ENCODE measurements around the gene NELL1.

The NELL1 gene

DNA sequence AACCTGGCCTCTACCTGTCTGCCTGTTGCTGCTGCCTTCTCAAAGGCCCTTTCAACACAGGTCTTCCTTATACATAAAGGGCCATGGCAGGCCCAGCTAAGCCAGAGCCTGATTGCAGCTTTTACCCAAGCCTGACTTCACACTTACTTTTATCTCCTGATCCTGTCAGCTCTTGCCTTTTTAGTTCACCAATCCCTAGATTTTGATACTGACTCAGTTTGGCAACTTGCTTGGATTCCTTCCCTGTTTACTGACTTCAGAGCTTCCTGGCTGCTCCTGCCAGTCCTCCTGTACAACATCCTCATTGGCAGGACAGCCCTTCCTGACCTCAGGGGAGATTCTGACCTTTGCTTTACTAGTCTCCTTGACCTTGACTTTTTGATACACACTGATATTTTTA lies 195.2 kb downstream of the NELL1 start:
- FAIRE-seq, result no peak
- DNase-seq (ENCODE audit: insufficient read length, low spot score), result no peak

DNA sequence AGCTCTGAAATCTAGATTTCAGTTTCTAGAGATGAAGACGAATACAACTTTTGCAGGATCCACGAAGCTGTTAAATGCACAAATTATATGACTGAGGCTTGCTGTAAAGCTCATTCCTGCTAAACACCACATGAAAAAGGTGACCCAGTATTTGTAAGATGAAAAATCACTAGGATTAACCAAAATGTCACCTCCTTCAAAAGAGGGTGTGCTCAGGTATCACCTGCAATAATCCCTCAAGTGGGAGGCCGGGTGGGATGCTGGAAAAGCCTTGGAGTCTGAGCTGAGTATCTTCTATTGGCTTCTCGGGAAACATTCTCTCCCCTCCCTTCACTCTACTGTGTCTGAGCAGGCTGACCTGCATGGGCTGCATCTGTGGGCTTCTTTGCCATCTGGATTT lies 195.8 kb downstream of the NELL1 start:
- no peak for DNase-seq (ENCODE audit: insufficient read length, low spot score)
- FAIRE-seq, result no peak

DNA sequence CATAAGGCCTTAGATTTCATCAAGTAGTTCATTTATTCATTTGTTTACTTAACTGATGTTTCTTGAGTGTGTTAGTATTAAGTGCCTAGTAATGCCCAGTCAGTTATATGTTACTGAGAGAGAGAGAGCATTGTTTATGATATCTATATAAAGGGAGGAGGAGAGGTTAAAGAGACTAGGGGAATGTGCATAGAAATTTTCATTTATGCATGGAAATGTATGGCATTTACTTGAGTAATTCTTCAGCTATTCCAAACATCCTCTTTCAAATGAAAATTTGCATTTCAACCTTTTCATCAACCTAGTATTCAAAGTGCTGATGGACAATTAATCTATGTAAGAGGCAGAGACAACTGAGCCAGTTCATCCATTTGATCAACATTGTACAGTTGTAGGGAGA lies 199.7 kb downstream of the NELL1 start:
- no peak for FAIRE-seq
- no peak for DNase-seq (ENCODE audit: insufficient read length, low spot score)

DNA sequence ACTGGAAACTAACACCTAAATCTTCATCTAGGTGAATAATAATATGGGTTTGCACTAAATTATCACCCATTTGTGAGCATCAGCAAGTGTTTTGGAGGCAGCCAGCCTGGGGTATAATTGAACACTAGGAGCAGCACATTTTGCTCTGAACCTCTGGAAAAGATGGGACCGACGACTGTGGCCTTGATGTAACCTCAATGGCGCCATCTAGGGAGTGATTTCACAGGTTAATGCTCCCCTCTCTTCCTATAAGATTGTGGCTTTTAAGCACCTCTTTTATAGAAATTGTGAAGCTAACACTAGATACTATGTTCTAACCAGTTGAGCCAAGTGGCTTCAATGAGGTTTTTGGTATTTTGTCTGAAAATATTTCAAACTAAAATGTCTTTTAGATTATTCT lies 203.7 kb downstream of the NELL1 start:
- no peak for FAIRE-seq
- no peak for DNase-seq (ENCODE audit: insufficient read length, low spot score)

DNA sequence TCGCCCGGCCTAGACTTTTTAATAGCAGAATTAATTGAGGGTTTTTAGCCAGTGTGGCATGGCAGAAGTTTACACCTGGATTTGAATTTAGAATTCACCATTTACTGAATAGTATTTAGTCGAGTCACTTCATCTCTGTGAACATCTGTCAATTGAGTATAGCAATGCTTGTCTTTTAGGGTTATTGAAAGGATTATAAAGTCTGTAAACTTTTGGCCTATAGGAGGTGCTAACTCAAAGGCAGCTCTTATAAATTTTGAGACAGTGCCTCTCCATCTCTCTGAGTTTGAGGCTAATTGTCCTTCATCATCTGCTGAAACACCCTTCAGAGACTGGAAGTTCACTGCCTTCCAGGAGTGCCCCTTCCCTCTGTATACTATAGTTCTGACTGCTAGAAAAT lies 205.0 kb downstream of the NELL1 start:
- DNase-seq (ENCODE audit: insufficient read length, low spot score), result no peak
- FAIRE-seq, result no peak

DNA sequence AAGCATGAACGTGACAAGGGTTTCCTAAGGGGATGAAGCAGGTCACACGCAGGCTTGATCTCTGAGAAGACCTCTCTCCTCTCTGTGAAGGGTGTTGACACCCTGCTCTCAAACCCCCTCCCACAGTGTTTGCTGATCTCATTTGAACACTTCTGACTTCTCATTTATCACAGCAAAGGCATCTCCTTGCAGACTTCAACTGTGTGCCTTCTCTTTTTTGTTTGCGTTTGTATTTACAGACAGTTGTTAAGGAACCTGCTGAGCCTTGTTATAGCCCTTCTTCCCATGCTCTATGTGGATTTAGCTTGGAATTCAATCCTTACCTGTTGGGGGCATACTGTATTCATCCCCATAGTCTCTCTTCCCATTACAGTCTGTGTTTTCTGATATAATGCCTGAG lies 206.5 kb downstream of the NELL1 start:
- DNase-seq (ENCODE audit: insufficient read length, low spot score), result no peak
- FAIRE-seq, result no peak

DNA sequence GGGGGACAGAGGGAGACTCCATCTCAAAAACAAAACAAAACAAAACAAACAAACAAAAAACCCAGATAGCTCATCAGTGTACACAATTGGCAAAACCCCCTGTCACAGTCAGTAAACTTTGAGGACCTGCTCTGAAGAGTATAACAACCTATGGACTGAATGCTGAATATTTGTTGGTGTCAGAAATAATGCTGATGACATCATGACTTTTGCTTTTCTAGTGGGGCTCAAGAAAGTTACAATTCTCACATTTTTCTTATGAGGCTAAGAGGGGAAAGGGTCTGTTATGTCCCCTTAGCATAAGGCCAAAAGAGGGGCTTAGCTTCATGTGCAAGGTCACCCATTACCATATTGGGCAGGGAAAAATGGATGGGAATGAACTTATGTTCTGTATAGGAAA lies 207.4 kb downstream of the NELL1 start:
- DNase-seq (ENCODE audit: insufficient read length, low spot score) (no peak), FAIRE-seq (no peak)

DNA sequence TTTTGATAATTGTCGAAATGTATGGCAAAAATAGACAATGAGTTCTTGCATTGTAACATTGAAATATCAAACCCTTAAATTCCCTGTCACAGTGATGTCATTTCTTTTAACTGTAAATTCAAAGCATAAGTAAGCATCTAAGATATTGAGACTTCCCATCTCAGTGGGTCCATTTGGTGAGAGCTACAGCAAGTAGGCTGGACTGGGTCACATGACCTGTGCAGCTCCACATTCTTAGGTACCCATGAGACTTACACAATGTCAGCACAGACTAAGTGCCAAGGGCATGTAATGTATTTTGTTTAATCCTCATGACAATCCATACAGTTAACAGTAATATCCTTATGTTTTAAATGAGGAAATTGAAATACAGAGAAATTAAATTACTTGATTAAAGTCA lies 210.7 kb downstream of the NELL1 start:
- DNase-seq (ENCODE audit: insufficient read length, low spot score) (no peak), FAIRE-seq (no peak)

DNA sequence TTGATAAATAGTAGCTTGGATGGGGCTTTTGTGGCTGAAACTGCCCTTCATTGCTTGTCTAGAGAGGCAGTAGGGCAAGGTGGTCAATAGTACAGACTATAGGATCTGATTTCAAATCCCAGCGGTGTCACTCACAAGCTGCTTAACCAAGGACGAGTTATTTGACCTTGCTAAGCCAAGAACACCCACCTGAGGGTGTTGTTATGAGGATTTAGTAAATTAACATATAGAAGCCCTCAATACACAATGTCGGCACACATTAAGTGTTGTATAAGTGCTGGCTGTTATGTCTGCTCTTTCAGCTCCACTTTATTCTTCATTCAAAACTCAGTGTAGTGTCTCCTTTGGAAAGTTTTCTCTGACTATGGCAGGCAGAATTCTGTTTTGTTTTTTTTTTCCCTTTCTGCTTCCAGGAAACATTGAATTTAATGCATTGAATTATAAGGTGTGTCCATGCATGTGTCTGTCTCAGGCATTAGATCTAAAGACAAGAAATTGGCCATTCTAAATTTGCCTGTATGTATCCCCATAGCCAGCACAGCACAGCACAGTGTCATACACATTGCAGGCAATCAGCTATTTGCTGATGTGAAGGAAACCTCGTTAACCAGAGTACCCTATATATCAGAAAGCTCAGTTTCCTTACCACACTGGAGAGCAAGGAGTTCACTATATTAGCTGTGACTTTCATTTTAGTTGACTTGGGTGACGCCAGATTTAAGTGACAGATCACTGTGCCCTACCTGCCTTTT lies 212.1 kb downstream of the NELL1 start:
- FAIRE-seq, result no peak
- DNase-seq (ENCODE audit: insufficient read length, low spot score), result no peak

DNA sequence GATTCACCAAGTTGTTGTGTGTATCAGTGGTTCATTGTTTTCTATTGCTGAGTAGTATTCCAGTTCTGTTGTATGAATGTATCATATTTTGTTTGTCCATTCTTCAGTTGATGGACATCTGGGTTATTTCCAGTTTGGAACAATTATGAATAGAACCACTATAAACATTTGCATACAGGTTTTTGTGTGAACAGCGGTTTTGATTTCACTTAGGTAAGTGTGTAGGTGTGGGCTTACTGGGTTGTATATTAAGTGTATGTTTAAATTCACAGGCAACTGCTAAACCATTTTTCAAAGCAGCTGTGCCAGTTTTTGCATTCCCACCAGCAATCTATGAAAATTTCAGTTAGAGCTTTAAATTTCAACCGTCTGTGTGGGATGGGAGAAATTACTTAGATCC lies 217.8 kb downstream of the NELL1 start:
- FAIRE-seq (no peak), DNase-seq (ENCODE audit: insufficient read length, low spot score) (no peak)

DNA sequence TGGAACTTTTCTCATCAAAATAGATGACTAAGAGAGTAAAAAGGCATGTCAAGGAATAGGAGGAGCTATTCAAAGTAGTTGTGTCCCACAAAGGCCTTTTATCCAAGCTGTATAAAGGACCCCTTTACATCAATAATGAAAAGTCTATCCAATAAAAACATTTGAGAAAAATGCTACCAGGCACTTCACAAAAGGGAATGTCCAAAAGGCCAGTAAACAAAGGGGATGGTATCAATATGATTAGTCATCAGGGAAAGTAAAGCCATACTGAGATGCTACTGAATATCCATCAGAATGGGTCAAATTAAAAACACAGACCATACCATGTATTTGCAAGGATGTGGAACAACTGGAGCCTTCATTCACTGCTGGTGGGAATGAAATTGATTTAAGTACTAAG lies 224.9 kb downstream of the NELL1 start:
- DNase-seq (ENCODE audit: insufficient read length, low spot score) (no peak), FAIRE-seq (no peak)

DNA sequence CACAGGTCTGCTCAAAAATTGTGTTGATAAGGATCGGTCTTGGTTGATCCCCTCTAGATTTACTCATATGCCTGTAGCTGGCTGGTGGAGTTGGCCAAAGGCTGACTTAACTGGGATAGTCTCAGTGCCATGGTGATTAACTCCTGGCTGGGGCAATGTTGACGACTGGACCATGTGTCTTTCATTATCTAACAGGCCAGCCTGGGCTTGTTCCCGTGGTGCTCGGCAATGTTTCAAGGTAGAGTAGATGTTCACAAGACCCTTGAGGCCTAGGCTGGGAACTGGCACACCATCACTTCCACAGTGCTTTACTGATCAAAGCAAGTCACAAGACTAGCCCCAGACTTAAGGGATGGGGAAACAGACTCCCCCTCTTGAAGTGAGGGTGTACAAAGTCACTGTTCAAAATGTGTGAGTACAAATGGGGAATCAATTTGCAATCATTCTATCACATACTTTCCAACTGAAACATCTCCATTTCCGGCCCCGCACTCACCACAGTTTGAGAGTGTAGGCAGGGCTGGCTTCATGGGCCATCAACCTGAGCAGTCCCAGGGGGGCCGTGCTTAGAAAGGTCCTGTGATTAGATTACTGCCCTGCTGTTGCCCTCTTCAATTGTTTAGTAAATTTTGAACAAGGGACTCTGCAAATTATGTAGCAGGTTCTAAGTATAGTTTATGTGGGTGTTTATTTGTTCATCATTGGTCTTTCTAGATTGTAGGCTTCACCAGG lies 240.8 kb downstream of the NELL1 start:
- FAIRE-seq, result no peak

DNA sequence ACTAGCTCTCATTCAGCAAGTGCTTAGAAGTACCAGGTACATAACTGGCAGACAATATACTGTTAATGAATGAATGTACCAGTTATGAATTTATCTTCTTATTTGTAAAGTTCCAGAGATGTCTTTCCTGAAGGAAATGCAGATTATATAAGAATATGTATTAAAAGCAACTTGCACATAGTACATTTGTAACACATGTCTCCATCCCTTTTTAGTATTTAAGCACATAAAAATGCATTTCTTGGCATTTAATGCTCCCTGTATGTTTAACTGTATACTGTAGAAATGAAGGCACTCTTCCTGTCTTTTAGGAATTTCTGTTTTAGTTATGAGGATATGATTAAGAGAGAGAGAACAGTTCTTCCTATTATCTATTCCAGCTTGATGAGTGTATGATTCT lies 241.3 kb downstream of the NELL1 start:
- DNase-seq (ENCODE audit: insufficient read length, low spot score) (no peak), FAIRE-seq (no peak)

More for the DNA sequence above, 240.8 kb downstream of the NELL1 start:
- DNase-seq (ENCODE audit: insufficient read length, low spot score), result no peak

DNA sequence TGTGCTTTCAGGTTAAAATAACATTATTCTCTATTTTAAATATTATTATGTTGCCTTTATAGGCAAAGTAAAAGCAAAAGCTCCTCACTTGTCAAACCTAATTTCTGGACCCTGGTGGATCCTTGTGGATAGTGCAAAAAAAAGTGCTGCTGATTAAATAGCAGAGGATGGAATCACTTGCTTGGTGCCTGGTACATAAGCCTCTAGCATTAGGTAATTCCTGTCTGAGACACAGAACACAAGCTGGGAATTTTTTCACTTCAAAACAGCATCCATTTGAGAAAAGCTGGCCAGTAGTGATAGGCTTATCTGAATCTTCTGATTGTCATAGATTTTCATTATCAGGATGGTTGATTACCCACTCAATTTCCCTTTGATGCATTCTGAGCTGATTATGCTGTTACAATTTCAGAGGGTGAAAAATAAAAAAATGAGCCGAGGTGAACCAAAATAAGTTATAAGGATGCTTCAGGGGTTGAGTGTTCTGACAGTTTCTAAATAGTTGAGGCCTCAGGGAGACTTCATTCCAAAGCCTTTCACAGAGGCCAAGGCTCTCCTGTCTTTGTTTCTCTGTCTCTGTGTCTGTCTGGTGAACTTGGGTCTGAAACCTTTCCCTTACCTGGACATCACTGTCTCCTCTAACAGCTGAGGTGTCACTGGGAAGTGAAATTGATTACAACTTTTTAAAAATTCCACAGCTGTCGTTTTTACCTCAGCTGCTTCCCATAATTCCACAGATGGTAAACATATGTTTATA lies 242.9 kb downstream of the NELL1 start:
- DNase-seq (ENCODE audit: insufficient read length, low spot score), result no peak
- no peak for FAIRE-seq

DNA sequence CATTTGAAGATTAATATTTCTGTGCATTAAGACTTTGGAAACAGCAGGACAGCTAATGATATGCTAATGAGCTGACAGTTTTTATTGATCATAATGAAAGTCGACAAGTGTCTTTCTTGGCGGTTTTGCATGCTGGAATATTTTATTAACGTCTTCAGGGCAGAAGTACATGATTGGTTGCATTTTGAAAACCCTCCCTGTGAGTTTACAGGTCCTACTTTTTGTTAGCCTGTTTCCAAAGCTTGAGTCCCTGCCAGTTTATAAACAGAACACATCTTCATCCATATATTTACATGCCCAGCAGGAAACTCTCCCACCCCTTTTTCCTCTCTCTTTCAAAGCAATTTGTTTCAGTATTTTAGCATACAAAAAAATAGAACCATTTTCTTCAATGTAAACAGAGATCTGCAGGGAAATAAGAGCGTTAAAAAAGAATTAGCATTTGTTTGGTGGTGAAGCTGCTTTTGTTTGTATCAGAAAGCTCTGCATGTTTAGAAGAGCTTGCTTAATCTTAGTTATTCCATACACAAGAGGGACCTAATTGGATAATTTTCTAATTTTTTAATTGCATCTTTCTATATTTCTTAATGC lies 243.6 kb downstream of the NELL1 start:
- FAIRE-seq (no peak), DNase-seq (ENCODE audit: insufficient read length, low spot score) (no peak)

DNA sequence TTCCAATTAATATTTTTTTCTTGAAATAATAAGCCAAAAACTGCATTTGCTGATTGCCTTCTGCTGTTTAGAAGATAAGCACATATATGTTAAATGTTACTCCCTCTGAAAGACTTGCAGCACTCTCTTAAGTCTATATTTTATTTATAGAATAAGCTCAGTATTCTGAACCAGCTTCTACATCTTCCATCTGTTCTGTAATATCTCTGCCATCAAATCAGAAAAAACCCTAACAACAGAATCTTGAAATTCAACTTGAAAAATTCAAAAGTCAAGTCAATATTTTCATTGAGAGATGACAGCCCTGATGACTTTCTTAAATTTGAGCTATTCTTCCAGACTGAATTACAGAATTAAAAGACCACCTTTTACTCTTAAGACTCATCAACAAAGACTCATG lies 247.9 kb downstream of the NELL1 start:
- FAIRE-seq (no peak), DNase-seq (ENCODE audit: insufficient read length, low spot score) (no peak)

DNA sequence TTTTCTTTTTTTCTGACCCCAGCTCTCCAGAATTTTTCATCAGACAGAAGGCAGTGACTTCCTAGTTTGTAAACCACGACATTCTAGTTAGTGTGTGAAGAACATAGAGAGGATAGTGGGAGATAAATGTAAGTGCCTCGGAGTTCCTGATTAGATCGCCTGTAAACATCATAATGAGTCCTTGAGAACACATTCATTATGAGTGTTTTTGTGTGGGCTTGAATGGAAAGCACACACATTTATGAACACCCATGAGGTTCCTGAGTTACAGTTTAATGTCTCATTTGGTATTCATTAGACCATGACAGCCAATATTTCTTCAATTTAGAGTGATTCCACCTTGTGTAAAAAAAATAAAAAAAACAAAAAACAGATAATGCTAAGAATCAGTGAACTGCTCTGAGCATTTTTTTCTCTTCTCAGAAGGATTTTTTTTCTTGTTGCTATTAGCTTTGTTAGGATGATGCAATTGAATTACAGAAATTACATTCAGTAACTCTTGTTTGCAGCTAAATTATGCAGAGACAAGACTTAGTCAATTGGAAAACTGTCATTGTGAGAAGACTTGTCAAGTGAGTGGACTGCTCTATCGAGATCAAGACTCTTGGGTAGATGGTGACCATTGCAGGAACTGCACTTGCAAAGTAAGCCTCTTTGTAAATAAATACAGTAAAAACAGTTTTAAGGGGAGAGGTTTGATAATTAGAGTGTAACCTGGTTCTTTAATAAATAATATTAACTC lies 257.6 kb downstream of the NELL1 start:
- DNase-seq (ENCODE audit: insufficient read length, low spot score) (no peak), FAIRE-seq (no peak)

DNA sequence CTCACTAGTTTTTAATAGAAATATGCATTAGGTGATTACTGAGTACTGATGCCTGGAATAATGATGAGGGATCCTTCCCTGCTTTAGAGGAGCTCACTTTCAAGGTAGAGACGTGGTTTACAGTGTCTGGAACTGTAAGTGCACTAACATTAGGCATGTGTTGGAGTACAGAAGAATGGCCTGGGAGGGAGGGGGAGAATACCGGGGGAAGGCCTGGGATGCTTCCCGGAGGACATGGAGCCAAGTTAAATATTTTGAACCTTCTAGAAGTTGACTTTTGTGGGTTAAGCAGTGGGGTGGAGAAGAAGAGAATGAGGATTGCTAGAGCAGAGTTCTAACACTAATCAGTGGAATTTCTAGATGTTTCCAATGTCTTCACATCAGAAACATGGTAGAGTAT lies 261.6 kb downstream of the NELL1 start:
- DNase-seq (ENCODE audit: insufficient read length, low spot score) (no peak), FAIRE-seq (no peak)

DNA sequence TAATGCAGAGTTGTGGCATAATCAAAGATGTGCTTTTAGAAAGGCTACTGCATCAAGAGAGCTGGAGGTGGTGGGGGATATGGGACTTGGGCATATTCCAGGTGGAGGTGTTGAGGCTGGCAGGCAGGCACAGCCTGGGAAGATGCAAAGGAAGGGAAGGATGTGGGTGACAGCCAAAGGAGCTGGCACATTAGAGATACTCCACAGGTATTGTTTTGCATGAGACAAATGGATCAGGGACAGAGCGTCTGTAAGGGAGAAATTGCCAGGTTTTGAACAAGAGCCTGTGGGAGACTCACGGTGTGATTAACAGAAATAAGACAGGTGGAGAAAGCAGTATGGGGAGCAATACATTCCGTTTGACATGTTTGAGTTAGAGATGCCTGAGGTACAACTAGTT lies 263.7 kb downstream of the NELL1 start:
- no peak for DNase-seq (ENCODE audit: insufficient read length, low spot score)
- FAIRE-seq, result no peak

DNA sequence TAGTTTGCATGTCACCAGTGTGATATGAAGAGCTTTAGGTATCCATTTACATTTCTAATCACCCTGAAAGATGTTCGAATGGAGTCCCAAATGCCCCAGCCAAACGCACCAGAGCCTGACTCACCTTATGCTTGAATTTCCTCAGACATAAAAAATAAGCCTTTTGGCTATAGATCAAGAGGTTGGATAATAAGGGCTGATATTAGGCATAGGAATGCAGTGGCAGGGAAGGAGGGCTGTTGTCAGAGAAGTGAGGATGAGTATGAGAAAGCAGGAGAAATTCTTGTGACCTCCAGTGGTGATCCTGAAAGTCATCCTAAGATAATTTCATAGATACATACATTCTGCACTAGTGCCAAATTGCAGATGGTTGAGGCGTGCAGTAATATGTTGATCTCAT lies 264.6 kb downstream of the NELL1 start:
- no peak for FAIRE-seq
- DNase-seq (ENCODE audit: insufficient read length, low spot score), result no peak

DNA sequence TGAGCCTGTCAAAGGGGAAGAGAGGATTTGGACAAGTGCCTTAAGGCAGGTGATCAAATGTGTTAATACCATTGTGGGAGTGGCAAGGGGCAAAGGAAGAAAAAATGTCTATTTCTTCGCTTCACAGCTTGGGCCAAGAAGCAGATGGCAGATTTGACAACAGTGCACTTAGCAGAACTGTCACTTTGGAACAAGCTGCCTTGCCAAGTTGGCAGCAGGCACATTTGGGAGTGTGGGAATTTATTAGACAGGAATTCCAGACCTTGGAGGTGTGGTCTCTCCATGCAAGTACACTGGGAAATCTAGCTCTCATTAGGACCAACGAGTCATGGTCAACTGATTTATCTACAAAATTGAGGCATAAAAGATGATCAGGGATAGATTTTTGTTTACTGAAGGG lies 265.1 kb downstream of the NELL1 start:
- DNase-seq (ENCODE audit: insufficient read length, low spot score), result no peak
- FAIRE-seq, result no peak

Data from HTR-8/SVneo (cell line).